Measurements from ENCODE around the gene PAQR5. TPM values are rescaled to one million over a fixed set of nuclear protein-coding genes. Genes with fewer than 3 reads are reported as not detected.

PAQR5 gene
- total and polyA plus RNA-seq, 2 donors (not counting 3 experiments of a cell fraction or from before 2014, with no cell fraction given), result 0.08 to 0.09 TPM

DNA sequence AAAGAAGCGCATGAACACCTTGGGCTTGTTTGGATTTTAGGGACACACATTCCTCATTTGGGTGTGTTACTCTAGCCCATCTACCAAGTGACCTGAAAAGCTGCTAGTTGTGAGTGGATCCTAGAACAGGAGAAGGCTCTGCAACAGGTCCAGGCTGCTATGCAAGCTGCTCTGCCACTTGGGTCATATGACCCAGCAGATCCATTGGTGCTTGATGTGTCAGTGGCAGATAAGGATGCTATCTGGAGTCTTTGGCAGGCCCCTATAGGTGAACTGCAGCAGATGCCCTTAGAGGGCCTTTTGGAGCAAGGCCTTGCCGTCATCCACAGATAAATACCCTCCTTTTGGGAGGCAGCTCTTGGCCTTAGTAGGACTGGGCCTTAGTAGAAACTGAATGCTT lies 53.2 kb downstream of the PAQR5 start:
- CTCF ChIA-PET, result no interaction called here
- dilution Hi-C loops (cut with MboI; ENCODE audit: extremely low pct_ligation_motif_present, low sequenced_read_pairs), result no loop called here

More for the DNA sequence above, 53.2 kb downstream of the PAQR5 start:
- no peak overlapping the region for H3K4me2 ChIP-seq (ENCODE audit: insufficient read depth, low read length)
- H3K9ac ChIP-seq (replicated peaks; ENCODE audit: extremely low read depth, insufficient read depth, low read length), result no peak overlapping the region
- FAIRE-seq (no peak), DNase-seq (ENCODE audit: low read depth, low spot score) (no peak)
- no peak for TF ChIP-seq JUN (IDR thresholded peaks at IDR 0.05; ENCODE audit: borderline replicate concordance, insufficient read depth, insufficient read length, low read depth)
- TF ChIP-seq POLR2A (IDR thresholded peaks at IDR 0.05; ENCODE audit: low read depth, low read length), result no peak
- no peak for TF ChIP-seq MYC (IDR thresholded peaks at IDR 0.05; ENCODE audit: low read depth, low read length)
- TF ChIP-seq, protein P1, sequence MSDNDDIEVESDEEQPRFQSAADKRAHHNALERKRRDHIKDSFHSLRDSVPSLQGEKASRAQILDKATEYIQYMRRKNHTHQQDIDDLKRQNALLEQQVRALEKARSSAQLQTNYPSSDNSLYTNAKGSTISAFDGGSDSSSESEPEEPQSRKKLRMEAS (IDR thresholded peaks at IDR 0.05; ENCODE audit: insufficient read depth, insufficient read length), result no peak
- no peak for TF ChIP-seq POLR2AphosphoS5 (IDR thresholded peaks at IDR 0.05; ENCODE audit: insufficient read depth, low read depth, low read length)
- no peak for TF ChIP-seq EZH2 (IDR thresholded peaks at IDR 0.05; ENCODE audit: borderline replicate concordance, low read depth, low read length, severe bottlenecking)
- TF ChIP-seq FOS (IDR thresholded peaks at IDR 0.05; ENCODE audit: borderline replicate concordance, insufficient read depth, low read length), result no peak
- TF ChIP-seq, protein P2, sequence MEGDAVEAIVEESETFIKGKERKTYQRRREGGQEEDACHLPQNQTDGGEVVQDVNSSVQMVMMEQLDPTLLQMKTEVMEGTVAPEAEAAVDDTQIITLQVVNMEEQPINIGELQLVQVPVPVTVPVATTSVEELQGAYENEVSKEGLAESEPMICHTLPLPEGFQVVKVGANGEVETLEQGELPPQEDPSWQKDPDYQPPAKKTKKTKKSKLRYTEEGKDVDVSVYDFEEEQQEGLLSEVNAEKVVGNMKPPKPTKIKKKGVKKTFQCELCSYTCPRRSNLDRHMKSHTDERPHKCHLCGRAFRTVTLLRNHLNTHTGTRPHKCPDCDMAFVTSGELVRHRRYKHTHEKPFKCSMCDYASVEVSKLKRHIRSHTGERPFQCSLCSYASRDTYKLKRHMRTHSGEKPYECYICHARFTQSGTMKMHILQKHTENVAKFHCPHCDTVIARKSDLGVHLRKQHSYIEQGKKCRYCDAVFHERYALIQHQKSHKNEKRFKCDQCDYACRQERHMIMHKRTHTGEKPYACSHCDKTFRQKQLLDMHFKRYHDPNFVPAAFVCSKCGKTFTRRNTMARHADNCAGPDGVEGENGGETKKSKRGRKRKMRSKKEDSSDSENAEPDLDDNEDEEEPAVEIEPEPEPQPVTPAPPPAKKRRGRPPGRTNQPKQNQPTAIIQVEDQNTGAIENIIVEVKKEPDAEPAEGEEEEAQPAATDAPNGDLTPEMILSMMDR (IDR thresholded peaks at IDR 0.05; ENCODE audit: extremely low read depth in 1 of 2, insufficient read depth in 1 of 2, low read depth in 1 of 2, low read length in 2 of 2), result no peak
- TF ChIP-seq GATA2 (IDR thresholded peaks at IDR 0.05; ENCODE audit: insufficient read depth, insufficient read length, low read depth, low read length), result no peak
- intact Hi-C loops (cut with micrococcal nuclease), result no loop called here
- no peak overlapping the region for H3K4me3 ChIP-seq (replicated peaks in 1 of 3; ENCODE audit: insufficient read depth in 1 of 3, low read depth in 1 of 3, low read length in 3 of 3)
- no peaks in the 10 kb centered on the region for H3K4me1 ChIP-seq (ENCODE audit: control insufficient read depth, extremely low read depth, insufficient read depth, low read length)
- no peak overlapping the region for H2AFZ ChIP-seq (ENCODE audit: low read depth, low read length)
- H3K27ac ChIP-seq (ENCODE audit: insufficient read depth, low read depth, low read length), result no peak overlapping the region
- BruUV-seq (replicated peaks), result no TSS peak
- no peaks in the 10 kb centered on the region for H3K36me3 ChIP-seq (ENCODE audit: control insufficient read depth in 2 of 2, extremely low read depth in 1 of 2, insufficient read depth in 2 of 2, low read length in 2 of 2)
- peaks cover 0 to 2% of the 10 kb centered on the region in 2 experiments for H3K27me3 ChIP-seq (ENCODE audit: control insufficient read depth in 2 of 2, insufficient read depth in 2 of 2, low read length in 2 of 2)
- no peaks in the 10 kb centered on the region for H3K79me2 ChIP-seq (ENCODE audit: control insufficient read depth, insufficient read depth, low read length)
- POLR2A ChIA-PET, result no interaction called here
- no peaks in the 10 kb centered on the region for H4K20me1 ChIP-seq (replicated peaks; ENCODE audit: control insufficient read depth, extremely low read depth, insufficient read depth, low read length)
- H3K9me3 ChIP-seq (replicated peaks; ENCODE audit: control insufficient read depth, insufficient read depth, low read length), result no peaks in the 10 kb centered on the region
- H3K9me1 ChIP-seq (replicated peaks; ENCODE audit: control insufficient read depth, extremely low read depth, insufficient read depth, low read length), result no peaks in the 10 kb centered on the region

All from endothelial cell of umbilical vein (primary cell).